PC-3 (cell line): ENCODE data around the gene AKAP13.

Experiments
- EZH2 ChIP-seq: fragments of 300-600 bp; sonication (generic); IDR thresholded peaks from one replicate; pipeline ENCODE4 v1.6.1; 2017; ENCODE audit warnings: antibody characterized with exemption, mild to moderate bottlenecking, low read length; ENCODE audit not compliant: unreplicated experiment
- EZH2phosphoT487 ChIP-seq: fragments of 300-600 bp; sonication (generic); IDR thresholded peaks from 2 replicates; pipeline ENCODE4 v1.6.1; 2018; ENCODE audit warnings: mild to moderate bottlenecking, antibody characterized with exemption, low read length, borderline replicate concordance
- TF ChIP-seq, protein P1 (sequence below): fragments of 300-600 bp; sonication (generic); conservative IDR thresholded peaks from 2 replicates; pipeline ENCODE4 v1.5.1; 2017; ENCODE audit warnings: antibody characterized with exemption, low read depth, mild to moderate bottlenecking, low read length

DNA sequence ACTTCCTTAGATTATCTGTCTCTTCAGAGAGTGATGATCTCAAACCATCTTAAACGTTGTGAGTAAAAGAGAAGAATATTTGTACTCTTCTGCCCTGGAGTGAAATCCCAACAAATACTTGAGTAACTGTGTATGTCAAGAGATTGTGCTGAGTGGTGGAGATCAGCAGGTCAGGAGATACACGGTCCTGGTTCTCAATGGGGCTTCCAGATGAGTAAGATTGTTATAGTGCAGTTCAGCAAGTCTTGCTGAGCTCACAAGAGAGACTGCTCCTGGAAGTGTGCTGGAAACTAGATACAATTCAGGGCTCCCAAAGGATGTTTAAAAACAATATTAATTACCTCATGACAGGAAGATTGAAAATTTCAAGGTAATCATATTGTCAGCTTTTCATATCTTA, 184.3 kb downstream of the AKAP13 start:
- TF ChIP-seq, protein P1, sequence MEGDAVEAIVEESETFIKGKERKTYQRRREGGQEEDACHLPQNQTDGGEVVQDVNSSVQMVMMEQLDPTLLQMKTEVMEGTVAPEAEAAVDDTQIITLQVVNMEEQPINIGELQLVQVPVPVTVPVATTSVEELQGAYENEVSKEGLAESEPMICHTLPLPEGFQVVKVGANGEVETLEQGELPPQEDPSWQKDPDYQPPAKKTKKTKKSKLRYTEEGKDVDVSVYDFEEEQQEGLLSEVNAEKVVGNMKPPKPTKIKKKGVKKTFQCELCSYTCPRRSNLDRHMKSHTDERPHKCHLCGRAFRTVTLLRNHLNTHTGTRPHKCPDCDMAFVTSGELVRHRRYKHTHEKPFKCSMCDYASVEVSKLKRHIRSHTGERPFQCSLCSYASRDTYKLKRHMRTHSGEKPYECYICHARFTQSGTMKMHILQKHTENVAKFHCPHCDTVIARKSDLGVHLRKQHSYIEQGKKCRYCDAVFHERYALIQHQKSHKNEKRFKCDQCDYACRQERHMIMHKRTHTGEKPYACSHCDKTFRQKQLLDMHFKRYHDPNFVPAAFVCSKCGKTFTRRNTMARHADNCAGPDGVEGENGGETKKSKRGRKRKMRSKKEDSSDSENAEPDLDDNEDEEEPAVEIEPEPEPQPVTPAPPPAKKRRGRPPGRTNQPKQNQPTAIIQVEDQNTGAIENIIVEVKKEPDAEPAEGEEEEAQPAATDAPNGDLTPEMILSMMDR = no peak
- no peak for TF ChIP-seq EZH2
- no peak for TF ChIP-seq EZH2phosphoT487
